ENCODE measurements around the gene CFAP92.

Gene CFAP92

DNA sequence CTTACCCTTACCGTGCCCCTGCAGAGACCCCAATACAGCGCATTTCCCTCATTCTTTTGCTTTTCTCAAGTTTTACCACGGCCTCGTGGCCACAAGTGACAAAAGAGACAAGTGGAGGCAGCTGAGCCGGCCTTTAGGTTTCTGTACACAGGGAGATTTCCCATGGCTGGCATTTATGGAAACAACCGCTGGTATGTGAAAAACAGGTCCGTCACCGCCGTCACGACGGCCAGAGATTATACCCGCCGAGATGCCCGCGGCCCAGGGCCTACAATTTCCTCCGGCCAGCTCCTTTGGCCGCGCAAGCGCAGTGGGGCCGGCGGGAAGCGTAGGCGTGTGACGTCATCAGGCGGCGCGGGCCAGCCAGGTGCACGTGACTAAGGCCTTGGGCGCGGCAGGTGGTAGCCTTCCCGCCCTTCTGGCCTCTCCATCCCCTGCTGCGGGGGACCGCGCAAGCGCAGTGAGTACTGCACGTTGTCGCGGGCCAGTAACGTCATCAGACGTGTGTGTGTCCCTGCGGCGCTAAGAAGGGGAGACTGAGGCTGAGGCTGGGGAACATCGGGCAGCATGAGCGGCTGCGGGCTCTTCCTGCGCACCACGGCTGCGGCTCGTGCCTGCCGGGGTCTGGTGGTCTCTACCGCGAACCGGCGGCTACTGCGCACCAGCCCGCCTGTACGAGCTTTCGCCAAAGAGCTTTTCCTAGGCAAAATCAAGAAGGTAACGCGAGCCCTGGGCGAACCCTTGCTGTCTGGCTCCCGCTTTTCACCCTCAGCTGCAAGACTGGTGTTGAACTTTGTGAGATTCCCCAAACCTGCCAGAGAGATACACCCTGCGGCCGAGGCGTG lies 114.5 kb downstream of the CFAP92 start, which contains the start of gene ACAD9 (continued):
- TF ChIP-seq ZNF23 (tag by site-specific recombination; IDR thresholded peaks at IDR 0.05; ENCODE audit: borderline replicate concordance) (no peak), ZNF302 (tag by site-specific recombination; IDR thresholded peaks at IDR 0.05; ENCODE audit: low read depth) (no peak), ZNF624 (tag by site-specific recombination; IDR thresholded peaks at IDR 0.05) (no peak), ZIC2 (tag by site-specific recombination; IDR thresholded peaks at IDR 0.05) (peak; percentile 92), BCL11B (tag by site-specific recombination; IDR thresholded peaks at IDR 0.05; ENCODE audit: low read depth) (peak; percentile 15; the same call in 1 of the 2 replicates), ZNF354C (tag by site-specific recombination; IDR thresholded peaks at IDR 0.05; ENCODE audit: borderline replicate concordance, low read depth) (no peak), ZNF776 (tag by site-specific recombination; IDR thresholded peaks at IDR 0.05; ENCODE audit: borderline replicate concordance) (no peak), YY2 (tag by site-specific recombination; IDR thresholded peaks at IDR 0.05) (0 out of 2 replicates have a peak, but pooled peaks have one; percentile 36), HOXD13 (CRISPR knock-in tag; IDR thresholded peaks at IDR 0.05; ENCODE audit: borderline replicate concordance) (no peak), FEZF1 (tag by site-specific recombination; IDR thresholded peaks at IDR 0.05) (no peak), ZBTB1 (tag by site-specific recombination; IDR thresholded peaks at IDR 0.05) (no peak), ZNF404 (tag by site-specific recombination; IDR thresholded peaks at IDR 0.05) (no peak), KLF8 (tag by site-specific recombination; IDR thresholded peaks at IDR 0.05) (peak; percentile 81), TRIM28 (IDR thresholded peaks at IDR 0.05; ENCODE audit: borderline replicate concordance, low read length) (no peak), ZNF654 (tag by site-specific recombination; IDR thresholded peaks at IDR 0.05; ENCODE audit: low read depth) (no peak), ZEB2 (tag by site-specific recombination; IDR thresholded peaks at IDR 0.05) (peak; percentile 83), ZNF777 (tag by site-specific recombination; IDR thresholded peaks at IDR 0.05; ENCODE audit: borderline replicate concordance) (no peak), BCL11A (tag by site-specific recombination; IDR thresholded peaks at IDR 0.05; ENCODE audit: low read depth) (no peak), ZNF366 (tag by site-specific recombination; conservative IDR thresholded peaks at IDR 0.05) (no peak), ZNF394 (tag by site-specific recombination; IDR thresholded peaks at IDR 0.05; ENCODE audit: borderline replicate concordance) (peak; percentile 34; the same call in 1 of the 2 replicates), GLI4 (tag by site-specific recombination; IDR thresholded peaks at IDR 0.05) (no peak)
- TF ChIP-seq, protein P1, sequence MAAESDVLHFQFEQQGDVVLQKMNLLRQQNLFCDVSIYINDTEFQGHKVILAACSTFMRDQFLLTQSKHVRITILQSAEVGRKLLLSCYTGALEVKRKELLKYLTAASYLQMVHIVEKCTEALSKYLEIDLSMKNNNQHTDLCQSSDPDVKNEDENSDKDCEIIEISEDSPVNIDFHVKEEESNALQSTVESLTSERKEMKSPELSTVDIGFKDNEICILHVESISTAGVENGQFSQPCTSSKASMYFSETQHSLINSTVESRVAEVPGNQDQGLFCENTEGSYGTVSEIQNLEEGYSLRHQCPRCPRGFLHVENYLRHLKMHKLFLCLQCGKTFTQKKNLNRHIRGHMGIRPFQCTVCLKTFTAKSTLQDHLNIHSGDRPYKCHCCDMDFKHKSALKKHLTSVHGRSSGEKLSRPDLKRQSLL (tag by site-specific recombination; IDR thresholded peaks at IDR 0.05), result no peak
- TF ChIP-seq, protein P2, sequence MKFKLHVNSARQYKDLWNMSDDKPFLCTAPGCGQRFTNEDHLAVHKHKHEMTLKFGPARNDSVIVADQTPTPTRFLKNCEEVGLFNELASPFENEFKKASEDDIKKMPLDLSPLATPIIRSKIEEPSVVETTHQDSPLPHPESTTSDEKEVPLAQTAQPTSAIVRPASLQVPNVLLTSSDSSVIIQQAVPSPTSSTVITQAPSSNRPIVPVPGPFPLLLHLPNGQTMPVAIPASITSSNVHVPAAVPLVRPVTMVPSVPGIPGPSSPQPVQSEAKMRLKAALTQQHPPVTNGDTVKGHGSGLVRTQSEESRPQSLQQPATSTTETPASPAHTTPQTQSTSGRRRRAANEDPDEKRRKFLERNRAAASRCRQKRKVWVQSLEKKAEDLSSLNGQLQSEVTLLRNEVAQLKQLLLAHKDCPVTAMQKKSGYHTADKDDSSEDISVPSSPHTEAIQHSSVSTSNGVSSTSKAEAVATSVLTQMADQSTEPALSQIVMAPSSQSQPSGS (tag by site-specific recombination; IDR thresholded peaks at IDR 0.05; ENCODE audit: low read depth), result peak; percentile 99
- TF ChIP-seq, protein P3, sequence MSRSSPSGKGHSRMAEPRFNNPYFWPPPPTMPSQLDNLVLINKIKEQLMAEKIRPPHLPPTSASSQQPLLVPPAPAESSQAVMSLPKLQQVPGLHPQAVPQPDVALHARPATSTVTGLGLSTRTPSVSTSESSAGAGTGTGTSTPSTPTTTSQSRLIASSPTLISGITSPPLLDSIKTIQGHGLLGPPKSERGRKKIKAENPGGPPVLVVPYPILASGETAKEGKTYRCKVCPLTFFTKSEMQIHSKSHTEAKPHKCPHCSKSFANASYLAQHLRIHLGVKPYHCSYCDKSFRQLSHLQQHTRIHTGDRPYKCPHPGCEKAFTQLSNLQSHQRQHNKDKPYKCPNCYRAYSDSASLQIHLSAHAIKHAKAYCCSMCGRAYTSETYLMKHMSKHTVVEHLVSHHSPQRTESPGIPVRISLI (tag by site-specific recombination; IDR thresholded peaks at IDR 0.05), result no peak
- TF ChIP-seq, protein P4, sequence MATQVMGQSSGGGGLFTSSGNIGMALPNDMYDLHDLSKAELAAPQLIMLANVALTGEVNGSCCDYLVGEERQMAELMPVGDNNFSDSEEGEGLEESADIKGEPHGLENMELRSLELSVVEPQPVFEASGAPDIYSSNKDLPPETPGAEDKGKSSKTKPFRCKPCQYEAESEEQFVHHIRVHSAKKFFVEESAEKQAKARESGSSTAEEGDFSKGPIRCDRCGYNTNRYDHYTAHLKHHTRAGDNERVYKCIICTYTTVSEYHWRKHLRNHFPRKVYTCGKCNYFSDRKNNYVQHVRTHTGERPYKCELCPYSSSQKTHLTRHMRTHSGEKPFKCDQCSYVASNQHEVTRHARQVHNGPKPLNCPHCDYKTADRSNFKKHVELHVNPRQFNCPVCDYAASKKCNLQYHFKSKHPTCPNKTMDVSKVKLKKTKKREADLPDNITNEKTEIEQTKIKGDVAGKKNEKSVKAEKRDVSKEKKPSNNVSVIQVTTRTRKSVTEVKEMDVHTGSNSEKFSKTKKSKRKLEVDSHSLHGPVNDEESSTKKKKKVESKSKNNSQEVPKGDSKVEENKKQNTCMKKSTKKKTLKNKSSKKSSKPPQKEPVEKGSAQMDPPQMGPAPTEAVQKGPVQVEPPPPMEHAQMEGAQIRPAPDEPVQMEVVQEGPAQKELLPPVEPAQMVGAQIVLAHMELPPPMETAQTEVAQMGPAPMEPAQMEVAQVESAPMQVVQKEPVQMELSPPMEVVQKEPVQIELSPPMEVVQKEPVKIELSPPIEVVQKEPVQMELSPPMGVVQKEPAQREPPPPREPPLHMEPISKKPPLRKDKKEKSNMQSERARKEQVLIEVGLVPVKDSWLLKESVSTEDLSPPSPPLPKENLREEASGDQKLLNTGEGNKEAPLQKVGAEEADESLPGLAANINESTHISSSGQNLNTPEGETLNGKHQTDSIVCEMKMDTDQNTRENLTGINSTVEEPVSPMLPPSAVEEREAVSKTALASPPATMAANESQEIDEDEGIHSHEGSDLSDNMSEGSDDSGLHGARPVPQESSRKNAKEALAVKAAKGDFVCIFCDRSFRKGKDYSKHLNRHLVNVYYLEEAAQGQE (tag by site-specific recombination; IDR thresholded peaks at IDR 0.05), result no peak
- TF ChIP-seq, protein P5, sequence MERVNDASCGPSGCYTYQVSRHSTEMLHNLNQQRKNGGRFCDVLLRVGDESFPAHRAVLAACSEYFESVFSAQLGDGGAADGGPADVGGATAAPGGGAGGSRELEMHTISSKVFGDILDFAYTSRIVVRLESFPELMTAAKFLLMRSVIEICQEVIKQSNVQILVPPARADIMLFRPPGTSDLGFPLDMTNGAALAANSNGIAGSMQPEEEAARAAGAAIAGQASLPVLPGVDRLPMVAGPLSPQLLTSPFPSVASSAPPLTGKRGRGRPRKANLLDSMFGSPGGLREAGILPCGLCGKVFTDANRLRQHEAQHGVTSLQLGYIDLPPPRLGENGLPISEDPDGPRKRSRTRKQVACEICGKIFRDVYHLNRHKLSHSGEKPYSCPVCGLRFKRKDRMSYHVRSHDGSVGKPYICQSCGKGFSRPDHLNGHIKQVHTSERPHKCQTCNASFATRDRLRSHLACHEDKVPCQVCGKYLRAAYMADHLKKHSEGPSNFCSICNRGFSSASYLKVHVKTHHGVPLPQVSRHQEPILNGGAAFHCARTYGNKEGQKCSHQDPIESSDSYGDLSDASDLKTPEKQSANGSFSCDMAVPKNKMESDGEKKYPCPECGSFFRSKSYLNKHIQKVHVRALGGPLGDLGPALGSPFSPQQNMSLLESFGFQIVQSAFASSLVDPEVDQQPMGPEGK (tag by site-specific recombination; IDR thresholded peaks at IDR 0.05), result no peak
- TF ChIP-seq, protein P6, sequence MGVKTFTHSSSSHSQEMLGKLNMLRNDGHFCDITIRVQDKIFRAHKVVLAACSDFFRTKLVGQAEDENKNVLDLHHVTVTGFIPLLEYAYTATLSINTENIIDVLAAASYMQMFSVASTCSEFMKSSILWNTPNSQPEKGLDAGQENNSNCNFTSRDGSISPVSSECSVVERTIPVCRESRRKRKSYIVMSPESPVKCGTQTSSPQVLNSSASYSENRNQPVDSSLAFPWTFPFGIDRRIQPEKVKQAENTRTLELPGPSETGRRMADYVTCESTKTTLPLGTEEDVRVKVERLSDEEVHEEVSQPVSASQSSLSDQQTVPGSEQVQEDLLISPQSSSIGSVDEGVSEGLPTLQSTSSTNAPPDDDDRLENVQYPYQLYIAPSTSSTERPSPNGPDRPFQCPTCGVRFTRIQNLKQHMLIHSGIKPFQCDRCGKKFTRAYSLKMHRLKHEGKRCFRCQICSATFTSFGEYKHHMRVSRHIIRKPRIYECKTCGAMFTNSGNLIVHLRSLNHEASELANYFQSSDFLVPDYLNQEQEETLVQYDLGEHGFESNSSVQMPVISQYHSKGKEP (tag by site-specific recombination; IDR thresholded peaks at IDR 0.05), result no peak
